ENCODE results near the gene DNAJC8. TPM values are rescaled to one million over a fixed set of nuclear protein-coding genes. Genes with fewer than 3 reads are reported as not detected.

The DNAJC8 gene
- total and polyA plus RNA-seq, 10 of the 15 experiments (the other 5 are each of a cell fraction or from before 2014, with no cell fraction given), result 91.2 to 296 (median 152) TPM

DNA sequence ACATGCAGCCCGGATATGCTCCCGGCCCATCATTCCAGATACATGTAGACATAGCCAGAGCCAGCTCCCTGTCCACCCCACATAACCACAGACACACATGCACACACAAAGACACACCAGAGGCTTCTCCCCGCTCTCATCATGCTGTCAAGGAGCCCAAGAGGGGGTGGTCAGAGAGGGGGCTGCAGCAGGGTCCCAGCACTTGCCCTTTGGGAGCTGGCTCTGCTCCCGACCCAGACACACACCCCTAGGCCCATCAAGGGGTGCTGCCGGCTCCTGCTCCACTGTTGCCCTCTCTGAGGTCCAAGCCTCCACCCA lies 58.9 kb downstream of the DNAJC8 start:
- intact Hi-C loops (cut with micrococcal nuclease; ENCODE audit: unreplicated experiment) (loop anchor here (2.0 to 10.0 kb wide), 5 partner anchors 35 to 309 kb away; no protein-coding TSS in a partner anchor), in situ Hi-C loops (cut with MboI) (no loop called here)
- ChIA-PET SMC1A (ENCODE audit: uncharacterized antibody, unreplicated experiment) (interaction anchor here (0.6 to 7.6 kb wide), 13 partner anchors 9 to 144 kb away, joined by 3 to 101 read pairs (median 5); partner anchors contain the start of genes ATP5IF1 and EYA3), CTCF (interaction anchor here (1.0 to 4.4 kb wide), 10 partner anchors 21 to 95 kb away, joined by 3 to 57 read pairs (median 8); no protein-coding TSS in a partner anchor), POLR2A (interaction anchor here (0.6 to 7.3 kb wide), 14 partner anchors 9 to 546 kb away, joined by 3 to 64 read pairs (median 6); partner anchors contain the start of genes ATP5IF1 and EYA3), RAD21 (ENCODE audit: unreplicated experiment) (interaction anchor here (1.0 to 9.6 kb wide), 9 partner anchors 9 to 84 kb away, joined by 3 to 139 read pairs (median 5); partner anchors contain the start of gene EYA3)
- peaks cover 75% of the 10 kb centered on the region for H3K4me1 ChIP-seq (ENCODE audit: control insufficient read depth, insufficient read depth, low read length)
- H3K79me2 ChIP-seq (ENCODE audit: control insufficient read depth, insufficient read depth, low read length), result peaks cover 11% of the 10 kb centered on the region
- H3K4me3 ChIP-seq, result no peak overlapping the region; the same call in 1 of the 2 replicates
- no peaks in the 10 kb centered on the region for H3K27me3 ChIP-seq (replicated peaks in 1 of 2; ENCODE audit: control insufficient read depth in 2 of 2, insufficient read depth in 2 of 2, low read length in 1 of 2)
- peak overlapping the region; percentile 37 for H3K9ac ChIP-seq (ENCODE audit: control insufficient read depth, insufficient read depth, low read length)
- H3K4me2 ChIP-seq (ENCODE audit: control insufficient read depth, insufficient read depth), result peak overlapping the region; percentile 97
- ATAC-seq, result no peak
- 0 out of 2 replicates have a peak, but pooled peaks have one; percentile 36 for TF ChIP-seq NKRF (conservative IDR thresholded peaks at IDR 0.05)
- 0 out of 2 replicates have a peak, but pooled peaks have one; percentile 51 for TF ChIP-seq ZNF207 (IDR thresholded peaks at IDR 0.05; ENCODE audit: borderline replicate concordance)
- no peak for TF ChIP-seq NFYB (IDR thresholded peaks at IDR 0.05; ENCODE audit: insufficient read depth, low read depth, low read length)
- TF ChIP-seq SMAD1 (IDR thresholded peaks at IDR 0.05; ENCODE audit: low read depth, partially characterized antibody), result peak; percentile 44
- TF ChIP-seq STAT3 (IDR thresholded peaks at IDR 0.05; ENCODE audit: low read depth, low read length), result no peak
- TF ChIP-seq POLR2AphosphoS2 (IDR thresholded peaks at IDR 0.05; ENCODE audit: low read depth, low read length), result 0 out of 2 replicates have a peak, but pooled peaks have one; percentile 27
- no TSS peak for BruUV-seq (replicated peaks)
- no peak for DNase-seq (ENCODE audit: low read depth, low spot score)
- H3K9me3 ChIP-seq (replicated peaks; ENCODE audit: control insufficient read depth, insufficient read depth, low read length), result no peaks in the 10 kb centered on the region
- WGBS (ENCODE audit: insufficient coverage, insufficient replicate concordance, low lambda C conversion rate, missing lambda C conversion rate), result 38% methylated on average over 5 of the region's 5 CpGs
- FAIRE-seq, result no peak
- H3K36me3 ChIP-seq (ENCODE audit: control insufficient read depth in 2 of 2, insufficient read depth in 2 of 2, low read length in 1 of 2), result peaks cover 0 to 3% of the 10 kb centered on the region in 2 experiments; a peak in 1 of 4 replicates
- peak overlapping the region; percentile 69 for H3K27ac ChIP-seq (ENCODE audit: control insufficient read depth, insufficient read depth)
- no peak overlapping the region for H2AFZ ChIP-seq (ENCODE audit: control insufficient read depth, low read depth, low read length)
- no peaks in the 10 kb centered on the region for H4K20me1 ChIP-seq (ENCODE audit: control insufficient read depth, insufficient read depth)

Measured in GM12878 (cell line).